GM12892 (cell line): ENCODE measurements around the gene PDCL2.

Experiments used
- POLR2A ChIP-seq: IDR thresholded peaks from 2 replicates; pipeline ENCODE4 v1.6.1; 2011; ENCODE audit warnings: low read depth, low read length, control low read depth
- POLR2AphosphoS5 ChIP-seq: IDR thresholded peaks from 2 replicates; pipeline ENCODE4 v1.6.1; 2011; ENCODE audit warnings: low read depth, low read length, control low read depth
- TAF1 ChIP-seq: IDR thresholded peaks from 2 replicates; pipeline ENCODE4 v1.6.1; 2011; ENCODE audit warnings: low read depth, mild to moderate bottlenecking, control low read depth, low read length, borderline replicate concordance

DNA sequence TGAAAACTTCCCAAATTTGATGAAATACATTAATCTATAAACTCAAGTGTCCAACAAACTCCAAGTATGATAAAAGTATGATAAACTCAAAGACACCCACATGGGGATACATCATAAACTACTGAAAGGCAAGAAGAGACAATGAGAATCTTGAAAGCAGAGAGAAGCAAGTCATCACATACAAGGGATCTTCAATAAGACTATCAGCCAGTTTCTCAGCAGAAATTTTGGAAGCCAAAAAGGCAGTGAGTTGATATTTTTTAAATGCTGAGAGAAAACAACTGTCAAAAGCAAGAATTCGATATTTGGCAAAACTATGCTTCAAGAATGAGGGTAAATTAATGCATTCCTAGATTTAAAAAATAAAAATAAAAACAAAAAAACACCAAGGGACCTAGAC is 16.5 kb downstream of the PDCL2 start:
- TF ChIP-seq POLR2AphosphoS5 = no peak
- TF ChIP-seq TAF1 = no peak
- TF ChIP-seq POLR2A = no peak
